OCI-LY3 (cell line): ENCODE results near the gene AKT1S1.

Source experiments
- CTCF ChIP-seq: fragments of 200-600, 300-600 bp; sonication (generic); IDR thresholded peaks from 2 replicates; pipeline ENCODE4 v1.5.1; 2014; ENCODE audit warnings: antibody characterized with exemption, low read length, low read depth
- EZH2phosphoT487 ChIP-seq: fragments of 200-600 bp; shearing (Covaris generic); IDR thresholded peaks from 2 replicates; pipeline ENCODE4 v1.6.1; 2018; ENCODE audit warnings: antibody characterized with exemption, mixed run types, low read depth

GRCh38 chr19:49883094-49883493 lies 5.9 kb upstream of the AKT1S1 start:
- TF ChIP-seq CTCF, result no peak
- no peak for TF ChIP-seq EZH2phosphoT487
